Dermis microvascular lymphatic vessel endothelial cell (primary cell): Measurements from ENCODE around the gene IQGAP2. TPM values are rescaled to one million over a fixed set of nuclear protein-coding genes. Genes with fewer than 3 reads are reported as not detected.
A peak's percentile ranks its signal among the peaks of the same experiment; 100 is the strongest.

ENCODE experiments used
- DNase-seq, 2 donors: peaks; one replicate each; pipeline versions ENCODE4 v3.0.0 to v3.0.0-alpha.2; 2010; ENCODE audit warnings: low read depth in 2 of 2
- total RNA-seq: library from RNA; depleted of rRNA; stranded (reverse); fragments of >200 nt; gene quantifications from 2 replicates; pipeline ENCODE4 v1.2.1, GENCODE V29; 2014

IQGAP2 gene
- total RNA-seq, 1 donor from 2014 or later = 1.8 TPM

DNA sequence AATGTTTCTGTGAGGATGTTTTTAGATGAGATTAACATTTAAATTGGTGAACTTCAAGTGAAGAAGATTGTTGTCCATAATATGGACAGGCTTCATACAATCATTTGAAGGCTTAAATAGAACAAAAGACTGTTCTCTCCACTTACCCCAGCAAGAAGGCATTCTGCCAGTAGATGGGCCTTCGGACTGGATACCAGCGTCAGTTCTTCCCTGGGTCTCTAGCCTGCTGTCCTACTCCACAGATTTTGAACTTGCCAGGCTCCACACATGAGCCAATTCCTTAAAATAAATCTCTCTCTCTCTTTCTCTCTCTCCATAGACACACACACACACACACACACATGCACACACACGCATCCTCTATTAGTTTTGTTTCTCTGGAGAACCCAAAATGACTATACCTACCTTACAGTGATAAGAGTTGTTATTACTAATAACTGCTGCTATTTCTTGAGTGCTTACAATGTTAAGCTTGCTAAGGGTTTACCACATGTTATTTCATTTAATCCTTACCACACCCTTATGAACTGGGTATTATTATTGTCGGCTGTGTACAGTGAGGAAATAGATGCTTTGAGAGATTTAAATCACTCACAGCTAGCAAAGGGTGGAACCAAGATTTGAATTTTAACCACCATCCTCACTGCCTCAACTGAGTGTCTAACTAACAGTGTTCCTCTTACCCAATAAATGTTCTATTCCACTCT is 19.8 kb upstream of the IQGAP2 start:
- no peak for DNase-seq

DNA sequence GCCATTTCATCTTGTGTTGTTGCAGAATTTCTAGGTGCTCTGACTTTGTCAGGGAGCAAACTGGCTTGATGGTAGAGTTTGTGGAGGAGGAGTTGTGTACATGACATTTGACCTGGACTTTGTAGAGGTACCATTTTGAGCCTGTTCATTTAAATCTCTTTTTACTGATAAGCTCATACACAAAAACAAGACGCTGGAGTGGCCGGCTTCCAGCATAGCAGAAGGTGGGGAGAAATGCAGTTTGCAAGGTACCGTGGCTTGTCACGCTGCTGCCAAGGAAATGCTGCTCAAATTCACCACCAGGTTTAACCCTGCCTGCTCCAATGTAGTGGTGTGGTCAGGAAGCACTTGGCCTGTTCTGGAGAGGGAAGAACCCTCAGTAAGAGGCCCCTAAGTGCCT is 18.9 kb upstream of the IQGAP2 start:
- DNase-seq = no peak

- no peak for DNase-seq
These were observed 18.4 kb upstream of the IQGAP2 start for GRCh38 chr5:76384705-76385104.

DNA sequence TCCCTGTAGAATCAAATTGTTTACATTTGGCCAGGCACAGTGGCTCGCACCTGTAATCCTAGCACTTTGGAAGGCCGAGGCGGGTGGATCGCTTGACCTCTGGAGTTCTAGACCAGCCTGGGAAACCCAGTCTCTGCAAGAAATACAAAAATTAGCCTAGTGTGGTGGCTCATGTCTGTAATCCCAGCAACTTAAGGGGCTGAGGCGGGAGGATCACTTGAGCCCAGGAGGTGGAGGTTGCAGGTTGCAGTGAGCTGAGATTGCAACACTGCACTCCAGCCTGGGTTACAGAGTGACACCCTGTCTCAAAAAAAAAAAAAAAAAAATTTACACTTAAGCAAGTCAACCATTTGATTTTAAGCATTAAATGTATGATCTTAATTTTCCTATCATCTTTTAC is 17.5 kb upstream of the IQGAP2 start:
- no peak for DNase-seq

DNA sequence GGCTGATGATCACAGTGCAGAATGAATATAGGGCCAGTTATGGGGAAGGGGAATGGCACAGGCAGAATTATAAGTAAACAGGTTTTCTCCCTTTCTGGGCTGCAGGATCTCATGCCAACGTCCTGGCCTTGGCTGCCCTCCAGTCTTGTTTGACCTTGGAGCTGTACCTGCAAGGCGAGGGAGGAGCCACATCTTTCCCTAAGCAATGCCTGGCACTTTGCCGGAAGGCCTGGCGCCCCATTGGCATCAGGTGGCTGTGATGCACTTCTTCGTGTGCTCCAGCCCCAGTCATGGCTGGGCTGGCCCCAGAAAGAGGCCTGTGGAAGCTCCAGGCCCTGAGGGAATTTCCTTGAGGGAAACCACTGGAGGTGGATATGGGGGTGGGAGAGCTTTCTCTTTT is 16.7 kb upstream of the IQGAP2 start:
- DNase-seq = no peak

DNA sequence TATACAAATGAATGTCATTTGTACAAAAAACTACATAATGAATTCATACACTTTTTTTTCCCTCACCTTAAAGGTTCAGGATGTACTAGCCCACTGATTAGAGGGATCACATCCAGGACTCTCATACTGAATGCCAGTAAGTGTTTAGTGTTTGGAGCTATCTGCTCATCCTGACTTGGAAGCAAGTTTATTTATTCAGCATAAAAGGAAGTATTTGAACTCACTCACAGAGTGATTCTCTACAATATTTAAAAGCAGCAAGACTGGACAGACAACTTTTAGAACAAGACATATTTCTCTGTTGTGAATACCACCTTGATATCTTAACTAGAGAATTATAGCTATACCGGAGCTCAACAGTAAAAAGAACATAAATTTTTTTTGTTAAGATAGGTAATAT is 14.8 kb upstream of the IQGAP2 start:
- no peak for DNase-seq

DNA sequence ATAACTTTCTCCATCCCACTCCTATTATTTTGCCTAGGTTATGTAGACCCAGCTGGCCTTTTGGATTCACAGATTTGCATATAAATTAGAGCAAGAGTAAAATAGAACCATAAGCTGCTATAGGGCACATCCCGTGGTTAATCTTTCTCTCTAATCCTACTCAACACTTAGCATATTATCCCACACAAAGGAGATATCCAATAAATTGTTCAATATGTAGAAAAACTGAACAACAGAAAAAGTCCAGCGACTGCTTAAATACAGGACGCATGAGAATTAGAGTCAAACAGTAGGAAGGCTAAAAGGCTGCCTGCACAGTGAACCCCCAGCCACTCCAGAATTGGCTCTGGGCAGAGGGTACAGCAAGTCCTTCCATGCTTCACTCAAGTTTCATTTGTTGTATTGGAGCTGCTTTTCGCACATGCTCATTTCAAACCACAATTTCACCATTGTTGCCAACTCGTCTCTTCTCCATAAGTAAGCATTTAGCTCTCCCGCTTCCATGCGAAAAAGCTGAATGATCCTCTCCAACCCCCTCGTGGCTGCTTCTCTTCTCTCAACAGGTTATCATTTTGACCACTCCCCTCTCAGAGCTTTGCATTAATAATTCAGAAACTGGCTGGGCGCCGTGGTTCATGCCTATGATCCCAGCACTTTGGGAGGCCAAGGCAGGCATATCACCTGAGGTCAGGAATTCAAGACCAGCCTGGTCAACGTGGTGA is 14.1 kb upstream of the IQGAP2 start:
- no peak for DNase-seq

- DNase-seq = no peak
These were observed 13.5 kb upstream of the IQGAP2 start for GRCh38 chr5:76389513-76390154.

DNA sequence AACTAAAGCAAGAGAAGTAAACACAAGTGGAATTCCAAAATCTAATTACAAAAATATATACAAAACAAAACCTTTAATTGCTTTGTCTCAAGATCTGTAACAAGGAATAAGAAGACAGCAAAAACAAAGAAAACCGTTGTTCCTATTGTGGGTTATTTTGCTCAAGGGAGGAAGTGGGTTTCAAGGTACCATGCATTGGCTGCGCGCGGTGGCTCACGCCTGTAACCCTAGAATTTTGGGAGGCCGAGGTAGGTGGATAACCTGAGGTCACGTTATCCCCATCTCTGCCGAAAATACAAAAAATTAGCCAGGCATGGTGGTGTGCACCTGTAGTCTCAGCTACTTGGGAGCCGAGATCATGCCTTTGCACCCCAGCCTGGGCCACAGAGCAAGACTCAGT is 12.1 kb upstream of the IQGAP2 start:
- no peak for DNase-seq

GRCh38 chr5:76393035-76393680 is 9.9 kb upstream of the IQGAP2 start:
- DNase-seq = no peak

DNA sequence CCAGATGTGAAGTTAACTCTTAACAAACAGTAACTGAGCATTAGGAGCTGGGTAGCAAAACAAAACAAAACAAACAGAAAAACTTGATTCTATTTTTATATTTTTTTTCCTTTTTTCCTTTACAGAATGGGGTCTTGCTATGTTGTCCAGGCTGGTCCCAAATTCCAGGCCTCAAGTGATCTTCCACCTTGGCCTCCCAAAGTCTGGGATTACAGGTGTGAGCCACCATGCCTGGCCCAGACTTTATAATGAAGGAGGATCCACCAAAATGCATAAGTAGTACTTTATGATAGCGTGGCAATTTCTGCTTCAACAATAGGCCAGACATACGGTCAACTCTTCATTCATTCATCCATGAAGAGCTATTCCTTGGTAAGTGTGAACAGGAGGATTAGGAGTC is 5.9 kb upstream of the IQGAP2 start:
- no peak for DNase-seq

DNA sequence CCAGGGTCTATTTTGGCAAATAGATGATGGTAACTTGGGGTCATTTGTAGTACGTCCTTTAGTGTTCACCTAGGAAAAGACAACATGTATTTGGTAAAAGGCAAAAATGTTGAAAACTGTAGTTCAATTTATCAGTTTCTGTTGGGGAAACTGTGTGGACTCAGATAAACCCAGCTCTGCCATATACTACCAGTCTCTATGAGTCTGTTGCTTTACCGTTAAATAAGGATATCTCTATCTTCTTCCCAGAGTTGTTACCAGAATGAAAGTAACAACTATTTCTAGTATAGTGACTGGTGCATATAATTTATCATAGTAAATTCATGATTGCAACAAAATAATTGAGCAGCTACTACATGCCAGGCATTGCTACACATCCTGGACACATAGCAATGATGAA is 3.8 kb upstream of the IQGAP2 start:
- no peak for DNase-seq

DNA sequence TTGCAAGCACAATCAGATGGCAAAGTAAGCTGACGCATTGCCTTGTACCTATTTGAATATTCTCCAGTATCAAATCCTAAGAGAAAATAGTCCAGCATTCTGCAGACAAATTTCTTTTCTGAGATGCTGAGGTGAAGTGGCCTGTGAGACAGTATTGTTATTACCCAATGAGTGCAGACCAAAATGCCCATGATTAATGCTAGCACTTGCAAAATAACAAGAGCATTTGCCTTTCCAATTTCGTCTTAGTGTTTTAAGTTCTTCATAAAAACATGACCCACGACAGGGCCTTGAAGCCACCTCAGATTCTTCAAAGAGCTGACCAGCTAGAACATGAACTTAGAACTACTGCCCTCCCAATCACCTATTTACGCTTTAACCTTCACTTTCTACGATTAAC is 2.6 kb upstream of the IQGAP2 start:
- no peak for DNase-seq

GRCh38 chr5:76401801-76402250 is 1.3 kb upstream of the IQGAP2 start:
- DNase-seq = no peak

GRCh38 chr5:76402251-76402885 is 717 bp upstream of the IQGAP2 start:
- peak in 1 of 2 donors; percentile 7 for DNase-seq

- no peak for DNase-seq
These were observed 709 bp downstream of the IQGAP2 start for GRCh38 chr5:76403766-76404222.

- DNase-seq = no peak
These were observed 1.4 kb downstream of the IQGAP2 start for GRCh38 chr5:76404223-76405211.

DNA sequence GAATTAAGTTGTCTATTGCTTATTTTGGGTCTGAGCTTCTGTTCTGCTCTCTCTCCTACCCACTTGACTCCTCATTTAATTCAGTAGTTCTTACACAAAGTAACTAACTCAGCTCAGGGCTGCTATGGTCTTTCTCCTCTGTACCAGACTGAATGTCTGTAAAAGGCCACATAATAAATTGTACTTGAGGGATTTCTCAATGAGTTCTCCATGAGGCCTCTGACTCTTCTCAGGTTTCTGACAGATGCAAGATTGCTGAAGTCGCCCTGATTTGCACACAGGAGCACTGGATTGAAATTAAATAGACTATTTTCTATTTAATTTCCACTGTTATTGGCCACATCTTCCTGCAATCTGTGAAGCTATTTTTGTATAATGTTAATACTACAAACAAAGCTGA is 2.9 kb downstream of the IQGAP2 start:
- DNase-seq = no peak

GRCh38 chr5:76406673-76407072 is 3.6 kb downstream of the IQGAP2 start:
- no peak for DNase-seq

DNA sequence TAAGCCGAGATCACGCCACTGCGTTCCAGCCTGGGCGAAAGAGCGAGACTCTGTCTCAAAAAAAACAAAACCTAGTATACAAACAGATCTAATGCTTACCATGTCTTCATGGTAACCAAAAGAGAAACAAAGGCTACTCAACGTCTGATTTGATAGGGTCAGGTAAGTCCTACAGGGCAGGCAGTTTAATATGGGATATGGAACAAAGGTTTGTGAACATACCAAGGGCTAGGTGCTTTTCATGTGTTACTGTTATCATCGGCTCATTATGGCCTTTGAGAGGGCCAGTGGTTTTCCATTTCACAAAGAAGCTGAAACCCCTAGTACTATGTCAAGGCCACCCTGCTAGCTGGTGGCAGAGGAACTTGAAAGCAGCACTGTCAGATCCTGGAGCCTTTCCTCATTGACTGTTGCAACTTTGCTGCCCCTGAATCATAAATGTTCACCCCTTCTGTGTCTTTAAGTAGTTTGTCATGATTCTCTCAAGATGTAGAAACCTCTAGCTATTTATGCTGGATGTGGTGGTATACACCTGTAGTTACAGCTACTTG is 5.1 kb downstream of the IQGAP2 start:
- no peak for DNase-seq
